Colonic mucosa (tissue), 4 donors: ENCODE data around the gene GAPVD1. TPM values are rescaled to one million over a fixed set of nuclear protein-coding genes. Genes with fewer than 3 reads are reported as not detected.
"Not testable (repeated sequence)": the region's sequence is repeated elsewhere in the genome, so short reads cannot be mapped to it uniquely, and the experiment has no call there.

Source experiments
- DNase-seq: peaks from one replicate; pipeline ENCODE4 v3.0.0-alpha.2; 2020
- H3K27ac ChIP-seq: fragments of 200-600 bp; one replicate; pipeline ENCODE4 v1.8.0; 2021
- H3K27me3 ChIP-seq: fragments of 200-600 bp; one replicate; pipeline ENCODE4 v1.8.0; 2021
- H3K36me3 ChIP-seq: fragments of 200-600 bp; one replicate; pipeline ENCODE4 v1.8.0; 2021
- H3K4me1 ChIP-seq: fragments of 200-600 bp; one replicate; pipeline ENCODE4 v1.8.0; 2021; ENCODE audit warnings: mild to moderate bottlenecking
- H3K4me3 ChIP-seq: fragments of 200-600 bp; one replicate; pipeline ENCODE4 v1.8.0; 2021
- H3K9ac ChIP-seq, 2 donors: one replicate each; pipeline ENCODE4 v1.7.0; 2013; ENCODE audit warnings: control low read depth in 2 of 2, low read depth in 2 of 2, low read length in 2 of 2
- H3K9me3 ChIP-seq: fragments of 200-600 bp; one replicate; pipeline ENCODE4 v1.8.0; 2021
- CTCF ChIP-seq: fragments of 200-600 bp; IDR thresholded peaks from one replicate; pipeline ENCODE4 v1.8.0; 2022; ENCODE audit warnings: antibody characterized with exemption, mild to moderate bottlenecking
- intact Hi-C: fragments of 100-400 bp; cut with DNase I; formaldehyde crosslinking; loops from one replicate; pipeline ENCODE4 v1.14.1; 2022
- total RNA-seq, 2 donors: library from RNA; stranded (reverse); fragmentation: NEBNext Ultra II Directional in 1 of 2; extraction: Animal tissue kit (Norgen Biotek cat#: 25700) in 1 of 2; gene quantifications; one replicate each; pipeline ENCODE4 v1.2.1, GENCODE V29; 2021
- donor health status: healthy.
- donor health status: DM: no; HTN: no; CAD: no.
- donor health status: DM: no; HTN: no; CAD: no.

Gene GAPVD1
- total RNA-seq, 2 donors from 2014 or later = 38.9 to 42.0 TPM

- no peaks in the 10 kb centered on the region for H3K27me3 ChIP-seq
- DNase-seq = no peak
- no peaks in the 10 kb centered on the region for H3K36me3 ChIP-seq
- H3K4me1 ChIP-seq = peaks cover 13% of the 10 kb centered on the region
- H3K9me3 ChIP-seq = no peaks in the 10 kb centered on the region
- no peak overlapping the region for H3K9ac ChIP-seq
- H3K27ac ChIP-seq = no peak overlapping the region
- no peak overlapping the region for H3K4me3 ChIP-seq
- intact Hi-C loops = no loop called here
- TF ChIP-seq CTCF = no peak
Measured at GRCh38 chr9:125276771-125277170, 15.1 kb downstream of the GAPVD1 start.

DNA sequence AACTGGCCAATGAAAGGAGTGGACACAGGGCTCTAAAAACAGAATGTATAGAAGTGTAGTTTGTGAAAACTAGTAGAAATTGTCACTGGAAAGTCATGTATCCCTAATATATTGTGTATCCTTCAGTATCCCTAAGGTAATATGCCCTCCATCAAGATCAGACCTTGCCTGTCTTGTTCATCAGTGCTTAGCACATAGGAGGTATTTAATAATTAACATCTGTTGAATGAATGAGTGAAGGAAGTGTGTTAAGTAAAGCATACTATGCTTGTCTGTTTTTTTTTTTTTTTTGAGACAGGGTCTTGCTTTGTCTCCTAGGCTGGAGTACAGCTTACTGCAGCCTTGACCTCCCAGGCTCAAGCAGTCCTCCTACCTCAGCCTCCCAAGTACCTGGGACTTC is 15.8 kb downstream of the GAPVD1 start:
- no peak for TF ChIP-seq CTCF
- H3K4me1 ChIP-seq = peaks cover 8% of the 10 kb centered on the region
- H3K9me3 ChIP-seq = no peaks in the 10 kb centered on the region
- H3K27ac ChIP-seq = no peak overlapping the region
- no peak for DNase-seq
- no peak overlapping the region for H3K9ac ChIP-seq
- H3K4me3 ChIP-seq = no peak overlapping the region
- intact Hi-C loops = no loop called here
- no peaks in the 10 kb centered on the region for H3K36me3 ChIP-seq
- H3K27me3 ChIP-seq = no peaks in the 10 kb centered on the region

DNA sequence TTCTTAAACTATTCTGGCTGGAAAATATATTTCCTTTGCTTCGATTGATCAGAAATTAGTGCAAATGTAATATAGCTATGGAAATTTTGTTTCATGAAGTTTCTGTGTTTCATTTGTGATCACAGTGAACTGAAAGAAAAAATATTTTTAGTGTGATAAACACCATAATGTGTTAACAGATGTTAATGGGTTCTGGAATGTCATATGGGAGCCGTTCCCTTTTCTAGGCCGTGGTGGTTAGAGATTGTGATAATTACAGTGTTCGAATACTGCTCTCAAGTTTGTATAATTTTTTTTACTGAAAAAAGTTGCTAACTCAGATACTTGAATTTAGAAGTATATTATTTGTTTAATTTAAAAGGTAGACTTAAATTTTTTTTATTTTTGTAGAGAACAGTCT is 19.3 kb downstream of the GAPVD1 start:
- H3K9ac ChIP-seq = no peak overlapping the region
- no peak for TF ChIP-seq CTCF
- no peaks in the 10 kb centered on the region for H3K27me3 ChIP-seq
- H3K9me3 ChIP-seq = no peaks in the 10 kb centered on the region
- H3K4me1 ChIP-seq = no peaks in the 10 kb centered on the region
- no peaks in the 10 kb centered on the region for H3K36me3 ChIP-seq
- no peak for DNase-seq
- no peak overlapping the region for H3K27ac ChIP-seq
- intact Hi-C loops = no loop called here
- H3K4me3 ChIP-seq = no peak overlapping the region

DNA sequence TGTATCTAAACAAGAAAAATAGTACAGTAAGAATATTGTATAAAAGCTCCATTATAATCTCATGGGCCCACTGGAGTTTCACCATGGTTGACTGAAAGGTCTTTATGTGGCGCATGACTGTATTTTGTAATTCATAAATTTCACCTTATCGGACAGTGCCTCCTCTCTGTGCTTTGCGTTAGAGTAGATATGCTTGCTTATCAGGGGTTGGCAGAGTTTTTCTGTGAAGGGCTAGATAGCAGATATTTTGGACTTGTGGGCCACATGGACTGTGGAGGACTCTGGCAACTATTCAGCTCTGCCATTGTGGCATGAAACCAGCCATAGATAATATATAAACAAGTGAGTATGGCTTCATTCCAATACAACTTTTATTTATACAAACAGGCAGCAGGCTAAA is 23.2 kb downstream of the GAPVD1 start:
- Histone ChIP-seq H3K27me3 (no peaks in the 10 kb centered on the region), H3K9me3 (no peaks in the 10 kb centered on the region), H3K4me3 (no peak overlapping the region), H3K27ac (no peak overlapping the region), H3K36me3 (no peaks in the 10 kb centered on the region), H3K4me1 (no peaks in the 10 kb centered on the region), H3K9ac (no peak overlapping the region)
- DNase-seq = no peak
- TF ChIP-seq CTCF = no peak
- intact Hi-C loops = no loop called here

DNA sequence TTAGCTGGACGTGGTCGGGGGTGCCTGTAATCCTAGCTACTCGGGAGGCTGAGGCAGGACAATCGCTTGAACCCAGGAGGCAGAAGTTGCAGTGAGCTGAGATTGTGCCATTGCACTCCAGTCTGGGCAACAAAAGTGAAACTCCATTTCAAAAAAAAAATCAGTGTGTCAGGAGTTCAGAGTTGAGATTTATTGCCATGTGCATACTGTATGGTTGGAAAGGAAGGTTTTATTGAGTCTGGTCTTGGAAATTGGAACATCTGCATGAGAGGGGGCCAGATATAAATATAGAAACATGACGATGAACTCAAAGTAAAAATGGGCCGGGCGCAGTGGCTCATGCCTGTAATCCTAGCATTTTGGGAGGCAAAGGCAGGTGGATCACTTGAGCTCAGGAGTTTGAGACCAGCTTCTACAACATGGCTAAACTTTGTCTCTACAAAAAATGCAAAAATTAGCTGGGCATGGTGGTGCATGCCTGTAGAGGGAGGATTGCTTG is 25.4 kb downstream of the GAPVD1 start:
- H3K9ac ChIP-seq, H3K27me3 ChIP-seq, H3K4me3 ChIP-seq, H3K36me3 ChIP-seq, H3K9me3 ChIP-seq, DNase-seq, intact Hi-C loops, H3K4me1 ChIP-seq, H3K27ac ChIP-seq: not testable (repeated sequence)

DNA sequence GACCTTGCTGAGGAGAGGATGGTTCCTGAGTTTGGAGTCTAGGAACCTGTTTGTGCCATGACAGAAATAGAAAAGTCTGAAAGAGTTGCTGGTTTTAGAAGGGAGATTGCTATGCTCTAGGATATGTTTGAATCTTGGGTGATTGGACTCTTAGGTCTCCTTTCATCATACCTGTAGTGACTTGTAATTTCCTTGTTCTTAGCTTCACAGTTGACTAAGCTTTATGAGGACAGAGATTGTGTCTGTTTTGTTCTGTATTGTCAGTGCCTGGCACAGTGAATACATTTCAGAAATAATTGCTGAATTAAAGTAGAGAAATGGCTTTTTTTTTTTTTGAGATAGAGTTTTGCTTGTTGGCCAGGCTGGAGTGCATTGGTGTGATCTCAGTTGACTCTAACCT is 31.5 kb downstream of the GAPVD1 start:
- Histone ChIP-seq H3K9me3 (no peaks in the 10 kb centered on the region), H3K27ac (no peak overlapping the region), H3K27me3 (no peaks in the 10 kb centered on the region), H3K4me3 (no peak overlapping the region), H3K9ac (no peak overlapping the region), H3K36me3 (no peaks in the 10 kb centered on the region), H3K4me1 (no peaks in the 10 kb centered on the region)
- TF ChIP-seq CTCF = no peak
- no peak for DNase-seq
- intact Hi-C loops = no loop called here
